GM18526 (cell line): ENCODE results near the gene YEATS2.
A peak's percentile ranks its signal among the peaks of the same experiment; 100 is the strongest.

ENCODE experiments used
- POLR2A ChIP-seq: IDR thresholded peaks from 3 replicates; pipeline ENCODE4 v1.6.1; 2011; ENCODE audit not compliant: insufficient read length; ENCODE audit errors: extremely low read depth

Gene YEATS2

DNA sequence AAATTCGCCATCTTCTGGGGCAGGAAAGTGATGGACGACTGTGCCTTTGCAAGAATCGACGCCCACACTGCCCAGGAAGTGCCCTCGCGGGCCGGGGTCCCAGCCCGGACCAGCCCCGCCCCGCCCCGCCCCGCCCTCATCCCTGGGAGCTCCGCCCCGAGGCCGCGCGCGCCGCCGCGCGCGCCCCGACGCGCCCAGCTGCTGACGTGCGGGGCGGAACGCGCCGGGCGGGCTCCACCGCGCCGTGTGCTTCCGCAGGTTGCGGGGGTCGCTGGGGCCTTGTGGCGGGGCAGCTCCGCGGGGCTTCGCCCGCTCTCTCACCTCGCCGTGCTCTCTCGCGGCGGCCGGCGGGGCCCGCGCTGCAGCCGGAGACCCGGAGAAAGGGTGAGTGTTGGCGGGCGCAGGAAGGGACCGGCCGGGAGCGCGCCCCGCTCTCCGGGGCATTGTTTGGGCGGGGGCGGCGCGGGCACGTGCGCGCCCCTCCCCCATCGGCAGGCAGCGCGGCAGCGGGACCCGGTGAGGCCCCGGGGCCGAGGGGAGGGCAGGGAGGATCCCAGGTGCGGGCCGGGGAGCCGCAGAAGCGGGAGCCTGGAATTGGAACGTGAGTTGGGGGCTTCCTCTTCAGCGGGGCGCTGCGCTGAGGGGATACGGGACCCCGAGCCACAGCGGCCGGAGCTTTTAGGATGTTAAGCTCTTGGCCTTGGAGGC lies at the start of gene YEATS2:
YEATS2 (plus strand) TSS at position 188 of the 708 bp plus-strand sequence. CDS start 17,366 bp downstream, outside the sequence.
- TF ChIP-seq POLR2A: peak; percentile 92

GRCh38 chr3:183650554-183650953 lies 47.0 kb upstream of the YEATS2 start:
- no peak for TF ChIP-seq POLR2A

GRCh38 chr3:183653209-183654064 lies 44.2 kb upstream of the YEATS2 start:
- TF ChIP-seq POLR2A: no peak

DNA sequence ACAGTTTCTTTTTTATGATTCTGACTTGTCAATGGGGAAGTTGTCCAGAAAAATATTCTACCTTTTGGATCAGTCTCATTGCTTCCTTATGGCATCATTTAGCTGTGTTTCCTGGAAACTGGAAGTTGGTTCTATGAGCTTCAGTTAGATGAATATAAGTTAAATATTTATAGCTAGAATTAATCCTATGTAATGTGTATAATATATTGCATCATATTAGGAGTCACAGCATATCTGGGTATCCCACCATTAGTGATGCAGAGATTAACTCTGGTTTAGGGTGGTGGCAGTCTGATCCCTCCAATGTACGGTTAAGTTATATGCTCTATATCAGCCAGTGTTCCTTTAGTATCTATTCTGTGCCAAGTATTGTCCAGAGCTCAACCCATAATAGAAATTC lies 42.9 kb upstream of the YEATS2 start:
- TF ChIP-seq POLR2A: no peak

- no peak for TF ChIP-seq POLR2A
These were observed 35.5 kb upstream of the YEATS2 start for GRCh38 chr3:183662099-183662498.

DNA sequence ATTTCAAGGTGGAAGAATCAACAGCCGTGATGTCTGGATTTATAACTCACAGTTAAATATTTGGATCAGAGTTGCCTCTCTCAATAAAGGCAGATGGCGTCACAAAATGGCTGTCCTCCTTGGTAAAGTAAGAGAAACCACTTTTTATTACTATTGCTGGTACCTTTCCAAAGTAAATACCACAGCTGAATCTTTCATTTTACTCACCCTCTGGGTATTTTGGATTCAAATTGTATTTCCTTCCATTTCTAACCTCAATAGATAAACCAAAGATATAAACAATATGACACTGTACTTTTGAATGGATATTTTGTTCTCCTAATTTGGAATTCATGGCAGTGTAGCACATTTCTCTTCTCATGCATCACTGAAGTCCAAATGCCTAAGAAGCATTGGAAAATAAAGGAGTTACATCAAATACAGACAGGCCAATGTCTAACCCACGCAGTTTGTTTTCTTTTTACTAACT lies 32.6 kb upstream of the YEATS2 start:
- no peak for TF ChIP-seq POLR2A

DNA sequence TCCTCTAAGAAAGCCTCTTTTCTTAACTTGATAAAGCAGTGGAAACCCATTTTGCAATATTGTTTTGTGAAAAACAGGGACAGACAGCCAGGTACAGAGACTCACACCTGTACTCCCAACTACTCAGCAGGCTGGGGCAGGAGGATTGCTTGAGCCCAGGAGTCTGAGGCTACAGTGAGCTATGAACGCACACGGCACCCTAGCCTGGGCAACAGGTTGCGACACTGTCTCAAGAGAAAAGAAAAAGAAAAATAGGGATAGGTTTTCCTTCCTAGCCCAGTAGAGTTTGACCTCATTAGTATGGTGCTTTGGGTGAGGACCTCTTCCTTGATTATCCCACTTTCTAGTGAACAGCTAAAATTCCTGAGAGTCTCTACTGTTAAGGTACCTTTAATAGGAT lies 17.5 kb upstream of the YEATS2 start:
- TF ChIP-seq POLR2A: no peak

DNA sequence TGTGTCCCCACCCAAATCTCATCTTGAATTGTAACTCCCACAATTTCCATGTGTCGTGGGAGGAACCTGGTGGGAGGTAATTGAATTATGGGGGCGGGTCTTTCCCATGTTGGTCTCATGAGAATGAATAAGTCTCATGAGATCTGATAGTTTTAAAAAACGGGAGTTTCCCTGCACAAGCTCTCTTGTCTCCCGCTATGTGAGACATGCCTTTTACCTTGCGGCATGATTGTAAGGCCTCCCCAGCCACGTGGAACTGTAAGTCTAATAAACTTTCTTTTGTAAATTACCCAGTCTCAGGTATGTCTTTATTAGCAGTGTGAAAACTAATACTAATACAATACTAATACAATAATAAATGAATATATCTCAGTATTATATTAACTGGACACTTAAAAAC lies 9.9 kb upstream of the YEATS2 start:
- no peak for TF ChIP-seq POLR2A

DNA sequence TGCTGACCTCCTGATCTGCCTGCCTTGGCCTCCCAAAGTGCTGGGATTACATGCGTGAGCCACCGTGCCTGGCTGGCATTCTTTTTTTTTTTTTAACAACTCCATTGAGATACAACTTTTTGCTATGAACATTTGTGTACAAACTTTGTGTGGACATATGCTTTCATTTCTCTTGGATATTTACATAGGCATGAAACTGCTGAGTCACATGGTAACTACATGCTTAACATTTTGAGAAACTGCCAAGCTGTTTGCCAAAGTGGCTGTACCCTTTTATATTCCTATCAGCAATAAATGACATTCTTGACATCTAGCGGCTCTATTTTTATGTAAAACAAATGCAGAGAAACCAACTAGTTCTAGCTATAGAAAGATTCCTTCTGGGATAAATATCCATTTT lies 8.7 kb upstream of the YEATS2 start:
- no peak for TF ChIP-seq POLR2A

GRCh38 chr3:183690402-183690995 lies 7.1 kb upstream of the YEATS2 start:
- no peak for TF ChIP-seq POLR2A

- no peak for TF ChIP-seq POLR2A
These were observed 5.2 kb upstream of the YEATS2 start for GRCh38 chr3:183692436-183692835.

DNA sequence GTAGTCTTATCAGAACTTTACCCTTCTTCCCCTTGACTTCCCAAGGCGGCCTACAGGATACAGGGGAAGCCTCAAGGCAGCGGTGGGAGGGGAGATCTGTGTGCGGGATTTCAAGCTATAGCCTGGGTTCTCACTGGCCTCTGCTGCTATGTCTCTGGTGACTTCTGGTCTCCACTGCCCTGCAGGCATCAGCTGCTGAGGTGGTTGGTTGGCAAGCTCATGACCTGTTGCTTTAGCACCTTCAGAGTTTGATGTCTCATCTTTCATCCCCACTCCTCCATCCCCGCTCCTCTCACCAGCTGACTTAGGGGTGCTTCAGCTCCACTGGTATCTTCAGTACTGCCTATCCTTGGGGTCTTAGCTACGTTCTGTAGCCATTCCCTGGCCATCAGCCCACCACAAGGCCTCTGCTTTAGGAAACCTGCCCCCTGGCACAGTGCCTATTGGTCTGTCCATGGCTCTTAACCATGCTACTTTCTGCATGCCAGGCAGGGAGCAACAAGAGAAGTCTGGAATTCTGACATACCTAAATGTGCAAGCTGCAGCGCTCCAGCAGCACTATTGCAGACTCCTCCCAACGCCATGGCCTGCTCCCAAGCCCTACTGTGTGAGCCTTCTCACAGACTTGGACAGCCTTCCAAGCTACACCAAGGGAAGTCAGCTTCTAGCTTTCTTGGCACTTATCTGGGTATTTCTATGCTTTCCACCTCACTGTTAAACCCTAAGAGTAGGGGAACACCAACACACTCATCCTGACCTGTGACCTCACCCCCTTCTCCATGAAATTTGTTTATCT lies 1.8 kb upstream of the YEATS2 start:
- TF ChIP-seq POLR2A: no peak

GRCh38 chr3:183697123-183697609 lies 431 bp upstream of the YEATS2 start:
- no peak for TF ChIP-seq POLR2A

DNA sequence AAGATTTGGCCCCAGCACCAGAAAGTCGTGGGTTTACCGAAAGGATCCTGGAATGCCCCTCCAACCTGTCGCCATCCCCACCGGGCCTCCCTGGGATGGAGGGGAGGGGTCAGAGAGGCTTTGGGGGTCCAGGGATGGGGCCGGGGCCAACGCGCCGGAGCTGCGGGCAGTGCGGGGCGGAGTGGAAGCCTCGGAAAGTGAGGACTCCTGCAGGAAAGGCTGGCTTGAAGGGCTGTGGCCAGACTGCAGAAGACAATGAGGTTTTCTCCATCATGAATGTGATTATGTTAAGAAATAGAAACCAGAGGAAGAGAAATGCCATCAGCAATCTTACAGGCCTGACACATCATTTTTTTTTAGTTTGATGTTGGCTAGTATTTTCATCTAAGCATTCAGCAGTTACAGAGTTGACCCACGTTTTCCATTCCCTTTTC lies 738 bp downstream of the YEATS2 start:
- TF ChIP-seq POLR2A: no peak

GRCh38 chr3:183698756-183699155 lies 1.2 kb downstream of the YEATS2 start:
- no peak for TF ChIP-seq POLR2A
